Osteocyte (in vitro differentiated cells): Measurements from ENCODE around the gene NCOA7. TPM values are rescaled to one million over a fixed set of nuclear protein-coding genes. Genes with fewer than 3 reads are reported as not detected.

Experiments
- DNase-seq: peaks from one replicate; pipeline ENCODE4 v3.0.0; 2021; ENCODE audit warnings: mixed read lengths; ENCODE audit not compliant: unreplicated experiment; ENCODE audit errors: extremely low spot score
- H3K27ac Mint-ChIP-seq: one replicate; pipeline ENCODE4 v1.8.0; 2021; ENCODE audit warnings: mild to moderate bottlenecking, mixed read lengths; ENCODE audit not compliant: unreplicated experiment
- H3K27me3 Mint-ChIP-seq: one replicate; pipeline ENCODE4 v1.8.0; 2021; ENCODE audit warnings: mixed read lengths; ENCODE audit not compliant: unreplicated experiment
- H3K36me3 Mint-ChIP-seq: one replicate; pipeline ENCODE4 v1.8.0; 2021; ENCODE audit warnings: mixed read lengths; ENCODE audit not compliant: unreplicated experiment
- H3K4me1 Mint-ChIP-seq: one replicate; pipeline ENCODE4 v1.8.0; 2021; ENCODE audit warnings: mixed read lengths; ENCODE audit not compliant: unreplicated experiment
- H3K4me3 Mint-ChIP-seq: one replicate; pipeline ENCODE4 v1.8.0; 2021; ENCODE audit warnings: mild to moderate bottlenecking, moderate library complexity, mixed read lengths; ENCODE audit not compliant: unreplicated experiment
- H3K9me3 Mint-ChIP-seq: one replicate; pipeline ENCODE4 v1.8.0; 2021; ENCODE audit warnings: mixed read lengths; ENCODE audit not compliant: unreplicated experiment
- CTCF ChIP-seq: fragments of 200-600 bp; sonication (generic); IDR thresholded peaks from 2 replicates; pipeline ENCODE4 v1.5.0; 2021; ENCODE audit warnings: antibody characterized with exemption, mild to moderate bottlenecking, moderate library complexity
- total RNA-seq: library from RNA; stranded (reverse); gene quantifications from 2 replicates; pipeline ENCODE4 v1.2.1, GENCODE V29; 2021

The NCOA7 gene
- total RNA-seq, 1 donor from 2014 or later = 65.7 TPM

GRCh38 chr6:125829433-125829832 lies 38.7 kb downstream of the NCOA7 start:
- H3K4me1 Mint-ChIP-seq = peaks cover 10% of the 10 kb centered on the region
- peaks cover 22% of the 10 kb centered on the region for H3K36me3 Mint-ChIP-seq
- TF ChIP-seq CTCF = no peak
- no peak for DNase-seq
- H3K27ac Mint-ChIP-seq = no peak overlapping the region
- H3K9me3 Mint-ChIP-seq = no peaks in the 10 kb centered on the region
- no peak overlapping the region for H3K4me3 Mint-ChIP-seq
- no peaks in the 10 kb centered on the region for H3K27me3 Mint-ChIP-seq

DNA sequence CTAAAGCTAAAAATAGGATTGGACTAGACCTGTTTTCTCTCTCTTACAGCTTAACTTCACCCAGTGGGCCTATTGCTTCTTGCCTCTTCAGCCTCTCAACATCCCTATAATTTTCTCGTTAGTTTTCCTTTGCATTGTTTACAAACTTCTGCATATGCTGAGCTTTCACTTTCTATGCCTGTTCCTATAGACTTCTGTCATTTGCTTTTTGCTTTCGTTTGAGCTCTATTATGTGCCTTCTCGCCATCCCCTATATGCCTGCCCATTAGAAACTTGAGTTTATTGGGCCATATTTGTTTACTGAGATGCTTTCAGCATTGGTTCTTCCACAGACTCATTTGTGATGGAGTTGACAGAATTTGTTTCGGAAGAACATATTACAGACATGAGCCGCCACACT lies 40.9 kb downstream of the NCOA7 start:
- H3K36me3 Mint-ChIP-seq = peaks cover 14% of the 10 kb centered on the region
- peaks cover 18% of the 10 kb centered on the region for H3K4me1 Mint-ChIP-seq
- no peak for TF ChIP-seq CTCF
- no peak overlapping the region for H3K4me3 Mint-ChIP-seq
- no peak for DNase-seq
- H3K9me3 Mint-ChIP-seq = no peaks in the 10 kb centered on the region
- H3K27ac Mint-ChIP-seq = peak overlapping the region; percentile 29
- no peaks in the 10 kb centered on the region for H3K27me3 Mint-ChIP-seq

GRCh38 chr6:125832391-125833117 lies 41.8 kb downstream of the NCOA7 start:
- peaks cover 14% of the 10 kb centered on the region for H3K36me3 Mint-ChIP-seq

GRCh38 chr6:125834348-125834747 lies 43.6 kb downstream of the NCOA7 start:
- Mint-ChIP-seq H3K36me3 (peaks cover 20% of the 10 kb centered on the region), H3K9me3 (peaks cover 8% of the 10 kb centered on the region), H3K27me3 (no peaks in the 10 kb centered on the region), H3K27ac (no peak overlapping the region), H3K4me1 (peaks cover 18% of the 10 kb centered on the region), H3K4me3 (no peak overlapping the region)
- TF ChIP-seq CTCF = no peak
- DNase-seq = no peak

More at GRCh38 chr6:125832391-125833117, 41.8 kb downstream of the NCOA7 start:
- TF ChIP-seq CTCF = no peak
- Mint-ChIP-seq H3K9me3 (peaks cover 4% of the 10 kb centered on the region), H3K27ac (no peak overlapping the region), H3K4me1 (peaks cover 18% of the 10 kb centered on the region), H3K27me3 (no peaks in the 10 kb centered on the region), H3K4me3 (no peak overlapping the region)
- DNase-seq = no peak

GRCh38 chr6:125835221-125835744 lies 44.5 kb downstream of the NCOA7 start:
- Mint-ChIP-seq H3K36me3 (peaks cover 20% of the 10 kb centered on the region), H3K27me3 (no peaks in the 10 kb centered on the region), H3K4me3 (no peak overlapping the region), H3K4me1 (peaks cover 20% of the 10 kb centered on the region), H3K27ac (no peak overlapping the region), H3K9me3 (peaks cover 8% of the 10 kb centered on the region)
- DNase-seq = no peak
- TF ChIP-seq CTCF = no peak
